Activated gamma-delta T cell (primary cell): ENCODE measurements around the gene ZBED4.

Experiments used
- DNase-seq: peaks from one replicate; lab custom pipeline; 2025; lab: John Stamatoyannopoulos, UW

ZBED4 gene

DNA sequence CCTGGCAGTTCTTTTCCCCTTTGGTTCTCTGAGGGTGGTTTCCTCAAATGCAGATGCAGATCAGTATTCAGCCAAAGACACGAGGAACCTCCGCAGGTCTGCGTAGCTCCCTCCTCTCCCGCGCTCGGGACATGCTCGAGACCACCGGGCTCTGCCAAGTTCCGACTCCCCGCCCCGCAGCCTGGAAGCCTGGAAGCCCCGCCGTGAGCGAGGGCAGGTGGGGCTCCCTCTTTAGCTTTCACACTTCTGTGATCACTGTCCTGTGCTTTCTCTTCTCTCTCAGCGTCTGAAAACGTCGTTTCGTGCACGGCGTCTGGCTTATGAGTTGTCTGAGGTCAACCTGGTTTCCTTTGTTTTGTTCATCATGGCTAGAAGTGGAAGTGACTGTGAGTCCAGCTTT is 26.6 kb downstream of the ZBED4 start:
- DNase-seq, result no peak

DNA sequence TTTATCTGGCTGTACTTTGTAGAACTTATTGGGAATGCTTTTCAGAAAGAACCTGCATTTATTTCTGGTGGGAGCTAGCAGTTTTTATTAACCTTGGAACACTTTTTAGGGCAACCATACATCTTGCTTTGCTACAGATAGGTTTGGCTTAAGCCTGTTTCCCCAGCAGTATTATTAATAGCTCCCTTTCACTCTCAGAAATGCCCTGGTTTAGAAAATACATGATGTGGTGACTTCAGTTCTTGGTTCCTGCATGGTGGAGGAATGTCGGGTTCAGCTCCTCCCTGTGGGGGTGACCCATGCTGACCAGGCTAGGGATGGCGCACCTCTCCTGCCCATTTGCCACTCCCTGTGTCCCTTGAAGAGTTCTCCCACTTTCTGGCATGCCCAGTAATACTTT is 28.2 kb downstream of the ZBED4 start:
- DNase-seq, result no peak

GRCh38 chr22:49882519-49883293 is 29.1 kb downstream of the ZBED4 start:
- no peak for DNase-seq

- no peak for DNase-seq
These were observed 29.6 kb downstream of the ZBED4 start for GRCh38 chr22:49883294-49883640.

DNA sequence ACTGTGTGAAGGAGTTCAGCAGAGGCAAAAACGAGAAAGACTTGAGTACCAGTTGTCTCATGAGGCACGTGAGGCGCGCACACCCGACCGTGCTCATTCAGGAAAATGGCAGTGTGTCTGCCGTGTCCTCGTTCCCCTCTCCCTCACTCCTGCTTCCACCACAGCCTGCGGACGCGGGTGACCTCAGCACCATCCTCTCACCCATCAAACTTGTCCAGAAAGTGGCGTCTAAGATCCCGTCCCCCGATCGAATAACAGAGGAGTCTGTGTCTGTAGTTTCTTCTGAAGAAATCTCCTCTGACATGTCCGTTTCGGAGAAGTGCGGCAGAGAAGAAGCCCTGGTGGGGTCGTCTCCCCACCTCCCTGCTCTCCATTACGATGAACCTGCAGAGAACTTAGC is 30.4 kb downstream of the ZBED4 start:
- no peak for DNase-seq

GRCh38 chr22:49884503-49885260 is 31.0 kb downstream of the ZBED4 start:
- DNase-seq, result no peak

DNA sequence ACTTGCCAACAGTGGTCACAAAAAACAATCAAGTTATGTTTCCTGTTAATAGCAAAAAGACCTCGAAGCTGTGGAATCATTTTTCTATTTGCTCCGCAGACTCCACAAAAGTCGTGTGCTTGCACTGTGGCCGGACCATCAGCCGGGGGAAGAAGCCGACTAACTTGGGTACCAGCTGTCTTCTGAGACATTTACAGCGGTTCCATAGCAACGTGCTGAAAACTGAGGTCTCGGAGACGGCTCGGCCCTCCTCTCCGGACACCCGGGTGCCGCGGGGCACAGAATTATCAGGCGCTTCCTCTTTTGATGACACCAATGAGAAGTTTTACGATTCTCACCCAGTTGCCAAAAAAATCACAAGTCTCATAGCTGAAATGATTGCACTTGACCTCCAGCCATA is 31.6 kb downstream of the ZBED4 start:
- DNase-seq, result no peak

- no peak for DNase-seq
These were observed 32.2 kb downstream of the ZBED4 start for GRCh38 chr22:49885881-49886280.

- DNase-seq, result no peak
These were observed 32.9 kb downstream of the ZBED4 start for GRCh38 chr22:49886346-49887063.

DNA sequence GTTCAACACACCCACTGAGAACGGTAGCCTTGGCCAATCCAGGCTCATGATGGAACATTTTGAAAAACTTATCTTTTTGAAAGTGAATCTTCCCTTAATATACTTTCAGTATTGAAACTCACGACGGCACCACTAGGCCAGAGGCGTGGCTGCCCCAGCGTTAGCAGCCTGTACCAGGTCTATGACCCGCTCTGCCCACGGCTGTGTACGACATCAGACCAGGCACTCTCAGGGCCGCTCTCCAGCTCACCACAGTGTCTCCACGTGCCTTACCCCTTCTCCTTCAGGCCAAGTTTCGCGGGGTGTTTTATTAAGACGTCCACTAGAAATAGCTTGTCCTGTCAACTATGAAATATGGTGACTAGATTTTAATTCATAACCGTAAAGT is 33.4 kb downstream of the ZBED4 start:
- DNase-seq, result no peak

- no peak for DNase-seq
These were observed 34.1 kb downstream of the ZBED4 start for GRCh38 chr22:49887702-49888101.

DNA sequence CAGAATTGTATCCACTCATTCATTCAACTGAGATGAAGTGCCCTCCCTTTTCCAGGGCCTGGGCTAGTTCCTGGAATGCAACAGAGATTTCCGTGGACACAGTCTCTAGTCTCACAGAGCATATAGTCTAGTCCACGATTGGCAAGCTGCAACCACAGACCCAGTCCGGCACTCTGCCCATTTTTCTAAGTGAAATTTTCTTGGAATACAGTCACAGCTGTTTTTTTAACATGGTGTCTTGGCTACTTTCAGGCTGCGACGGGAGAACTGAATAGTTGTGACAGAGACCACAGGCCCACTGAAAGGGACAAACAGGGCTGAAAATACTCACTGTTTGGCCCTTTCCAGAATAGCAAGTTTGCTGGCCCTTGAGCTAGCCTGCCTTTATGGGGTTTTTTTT is 35.4 kb downstream of the ZBED4 start:
- DNase-seq, result no peak

GRCh38 chr22:49892226-49892899 is 38.7 kb downstream of the ZBED4 start:
- no peak for DNase-seq

DNA sequence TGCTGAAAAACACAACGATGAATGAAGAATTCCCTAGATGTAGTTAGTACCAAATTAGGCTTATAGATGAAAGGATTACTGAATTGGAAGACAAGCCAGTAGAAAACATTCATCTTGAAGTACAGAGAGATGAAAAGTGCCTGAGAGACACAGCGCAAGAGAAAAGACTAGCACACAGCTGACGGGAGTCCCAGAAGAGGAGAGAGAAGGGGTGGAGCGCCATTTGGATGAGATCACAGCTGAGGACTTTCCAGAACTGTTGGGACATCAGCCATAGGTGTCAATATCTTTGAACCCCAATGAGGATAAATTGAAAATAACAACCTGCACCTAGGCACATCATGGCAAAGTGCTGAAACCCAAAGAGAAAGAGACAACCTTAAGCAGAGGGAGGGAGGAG is 39.4 kb downstream of the ZBED4 start:
- no peak for DNase-seq

- DNase-seq, result no peak
These were observed 40.8 kb downstream of the ZBED4 start for GRCh38 chr22:49894322-49895054.

DNA sequence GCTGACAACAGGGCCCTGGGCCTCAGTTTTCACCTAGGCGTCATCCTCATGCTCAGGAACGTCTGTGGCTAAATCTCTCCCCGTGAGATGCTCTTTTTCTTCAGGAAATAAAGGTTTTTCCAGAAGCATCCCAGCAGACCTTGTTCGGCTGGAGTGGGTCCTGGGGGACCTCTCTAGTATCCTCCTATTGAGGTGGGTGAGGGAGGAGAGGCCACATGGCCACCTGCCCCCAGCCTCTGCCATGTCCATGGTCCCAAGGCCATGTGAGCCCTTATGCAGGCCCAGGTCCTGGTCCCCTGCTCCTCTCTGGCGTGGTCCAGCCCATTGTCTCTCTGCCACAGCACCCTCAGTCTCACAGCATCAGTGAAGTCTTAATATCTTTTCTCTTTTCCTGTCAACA is 42.6 kb downstream of the ZBED4 start:
- no peak for DNase-seq

GRCh38 chr22:49897015-49897684 is 43.5 kb downstream of the ZBED4 start:
- DNase-seq, result no peak

DNA sequence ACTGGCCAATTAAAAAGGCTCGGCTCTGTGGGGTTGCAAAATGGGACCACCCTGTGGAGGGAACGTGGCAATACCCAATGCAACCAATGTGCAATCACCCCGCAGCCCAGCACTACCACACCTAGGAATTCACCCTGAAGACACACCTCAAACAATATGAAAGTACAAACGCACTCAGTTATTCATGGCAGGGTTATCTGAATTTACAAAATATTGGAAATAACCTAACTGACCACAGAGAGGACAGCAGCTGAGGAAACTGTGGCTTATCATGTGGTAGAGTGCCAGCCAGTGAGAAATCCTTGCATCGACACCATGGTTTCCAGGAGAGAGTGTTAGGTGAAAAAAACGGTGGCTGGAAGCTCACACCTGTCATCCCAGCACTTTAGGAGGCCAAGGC is 45.9 kb downstream of the ZBED4 start:
- no peak for DNase-seq

- DNase-seq, result no peak
These were observed 47.0 kb downstream of the ZBED4 start for GRCh38 chr22:49900441-49901230.

DNA sequence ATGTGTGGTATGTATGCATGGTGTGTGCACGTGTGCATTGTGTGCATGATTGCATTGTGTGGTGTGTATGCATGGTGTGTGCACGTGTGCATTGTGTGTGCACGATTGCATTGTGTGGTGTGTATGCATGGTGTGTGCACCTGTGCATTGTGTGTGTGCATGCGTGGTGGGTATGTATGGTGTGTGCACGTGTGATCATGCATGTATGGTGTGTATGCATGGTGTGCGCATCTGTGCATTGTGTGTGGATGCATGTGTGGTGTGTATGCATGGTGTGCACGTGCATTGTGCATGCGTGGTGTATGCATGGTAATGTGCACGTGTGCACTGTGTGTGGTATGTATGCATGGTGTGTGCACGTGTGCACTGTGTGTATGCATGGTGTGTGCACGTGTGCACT is 47.8 kb downstream of the ZBED4 start:
- no peak for DNase-seq
